ENCODE data around the gene TRIO. TPM values are rescaled to one million over a fixed set of nuclear protein-coding genes. Genes with fewer than 3 reads are reported as not detected.

The TRIO gene
- total RNA-seq, 1 donor from 2014 or later, result 148 TPM

DNA sequence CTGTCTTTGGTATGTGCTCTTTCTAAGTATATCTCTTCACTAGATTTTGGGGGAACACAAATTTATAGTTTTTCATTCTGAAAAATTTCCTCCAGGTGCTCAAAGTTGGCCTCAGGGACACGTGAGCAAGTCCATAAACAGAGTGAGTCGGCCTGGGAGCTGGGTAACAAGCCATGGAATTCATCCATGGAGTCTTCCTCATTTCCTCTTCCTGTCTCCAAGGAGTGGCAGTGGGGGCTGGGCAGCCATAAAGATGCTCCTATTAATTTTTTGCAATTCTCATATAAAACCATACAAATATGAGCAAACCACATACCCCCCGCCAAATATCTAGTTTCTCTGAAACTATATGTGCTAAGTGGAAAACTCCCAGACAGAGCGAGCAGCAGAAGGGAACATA is 301.9 kb downstream of the TRIO start:
- TF ChIP-seq, protein P1, sequence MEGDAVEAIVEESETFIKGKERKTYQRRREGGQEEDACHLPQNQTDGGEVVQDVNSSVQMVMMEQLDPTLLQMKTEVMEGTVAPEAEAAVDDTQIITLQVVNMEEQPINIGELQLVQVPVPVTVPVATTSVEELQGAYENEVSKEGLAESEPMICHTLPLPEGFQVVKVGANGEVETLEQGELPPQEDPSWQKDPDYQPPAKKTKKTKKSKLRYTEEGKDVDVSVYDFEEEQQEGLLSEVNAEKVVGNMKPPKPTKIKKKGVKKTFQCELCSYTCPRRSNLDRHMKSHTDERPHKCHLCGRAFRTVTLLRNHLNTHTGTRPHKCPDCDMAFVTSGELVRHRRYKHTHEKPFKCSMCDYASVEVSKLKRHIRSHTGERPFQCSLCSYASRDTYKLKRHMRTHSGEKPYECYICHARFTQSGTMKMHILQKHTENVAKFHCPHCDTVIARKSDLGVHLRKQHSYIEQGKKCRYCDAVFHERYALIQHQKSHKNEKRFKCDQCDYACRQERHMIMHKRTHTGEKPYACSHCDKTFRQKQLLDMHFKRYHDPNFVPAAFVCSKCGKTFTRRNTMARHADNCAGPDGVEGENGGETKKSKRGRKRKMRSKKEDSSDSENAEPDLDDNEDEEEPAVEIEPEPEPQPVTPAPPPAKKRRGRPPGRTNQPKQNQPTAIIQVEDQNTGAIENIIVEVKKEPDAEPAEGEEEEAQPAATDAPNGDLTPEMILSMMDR (IDR thresholded peaks at IDR 0.05), result no peak
- Histone ChIP-seq H3K27ac (no peak overlapping the region), H3K27me3 (no peaks in the 10 kb centered on the region), H3K36me3 (no peaks in the 10 kb centered on the region), H3K4me3 (no peak overlapping the region), H3K9me3 (no peaks in the 10 kb centered on the region), H3K4me1 (peaks cover 27% of the 10 kb centered on the region)
- DNase-seq (no peak), ATAC-seq (no peak)
- intact Hi-C loops (cut with DNase I), result no loop called here

DNA sequence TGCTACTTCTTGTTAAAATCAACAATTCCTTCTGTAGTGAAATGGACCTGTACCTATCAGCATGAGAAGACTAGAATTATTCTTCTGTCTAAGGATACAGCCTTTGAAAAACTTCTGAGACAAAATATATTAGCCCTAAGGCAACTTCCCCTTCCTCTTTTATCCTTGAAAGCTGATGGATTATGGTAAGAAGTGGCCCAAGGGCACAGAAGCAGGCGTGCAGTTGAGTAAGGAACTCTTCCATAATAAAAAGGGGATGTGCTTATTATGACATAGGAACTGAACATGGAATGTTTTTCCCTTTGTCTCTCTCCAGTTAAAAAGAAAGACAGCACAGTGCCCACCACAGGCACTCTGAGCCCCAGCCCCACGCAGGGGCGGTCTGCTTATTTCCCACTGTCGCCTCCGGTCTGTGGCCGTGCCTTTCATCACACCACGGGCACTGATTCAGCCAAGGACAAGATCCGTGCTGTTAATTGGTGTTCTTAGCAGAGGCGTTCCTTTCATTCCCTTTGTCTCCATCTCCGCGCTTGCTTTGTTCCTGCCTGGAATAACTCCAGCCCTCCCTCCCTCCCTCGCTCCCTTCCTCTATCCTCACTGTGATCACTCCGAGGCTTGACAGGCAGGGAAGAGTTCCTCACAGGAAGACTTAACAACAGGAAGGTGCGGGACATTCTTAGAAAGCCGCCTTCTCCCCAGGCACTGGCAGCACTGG is 302.6 kb downstream of the TRIO start:
- Histone ChIP-seq H3K27ac (no peak overlapping the region), H3K4me3 (no peak overlapping the region), H3K4me1 (peaks cover 27% of the 10 kb centered on the region), H3K36me3 (no peaks in the 10 kb centered on the region), H3K9me3 (no peaks in the 10 kb centered on the region), H3K27me3 (no peaks in the 10 kb centered on the region)
- TF ChIP-seq, protein P1 (IDR thresholded peaks at IDR 0.05), result no peak
- DNase-seq (no peak), ATAC-seq (peak; percentile 33)
- intact Hi-C loops (cut with DNase I), result no loop called here

DNA sequence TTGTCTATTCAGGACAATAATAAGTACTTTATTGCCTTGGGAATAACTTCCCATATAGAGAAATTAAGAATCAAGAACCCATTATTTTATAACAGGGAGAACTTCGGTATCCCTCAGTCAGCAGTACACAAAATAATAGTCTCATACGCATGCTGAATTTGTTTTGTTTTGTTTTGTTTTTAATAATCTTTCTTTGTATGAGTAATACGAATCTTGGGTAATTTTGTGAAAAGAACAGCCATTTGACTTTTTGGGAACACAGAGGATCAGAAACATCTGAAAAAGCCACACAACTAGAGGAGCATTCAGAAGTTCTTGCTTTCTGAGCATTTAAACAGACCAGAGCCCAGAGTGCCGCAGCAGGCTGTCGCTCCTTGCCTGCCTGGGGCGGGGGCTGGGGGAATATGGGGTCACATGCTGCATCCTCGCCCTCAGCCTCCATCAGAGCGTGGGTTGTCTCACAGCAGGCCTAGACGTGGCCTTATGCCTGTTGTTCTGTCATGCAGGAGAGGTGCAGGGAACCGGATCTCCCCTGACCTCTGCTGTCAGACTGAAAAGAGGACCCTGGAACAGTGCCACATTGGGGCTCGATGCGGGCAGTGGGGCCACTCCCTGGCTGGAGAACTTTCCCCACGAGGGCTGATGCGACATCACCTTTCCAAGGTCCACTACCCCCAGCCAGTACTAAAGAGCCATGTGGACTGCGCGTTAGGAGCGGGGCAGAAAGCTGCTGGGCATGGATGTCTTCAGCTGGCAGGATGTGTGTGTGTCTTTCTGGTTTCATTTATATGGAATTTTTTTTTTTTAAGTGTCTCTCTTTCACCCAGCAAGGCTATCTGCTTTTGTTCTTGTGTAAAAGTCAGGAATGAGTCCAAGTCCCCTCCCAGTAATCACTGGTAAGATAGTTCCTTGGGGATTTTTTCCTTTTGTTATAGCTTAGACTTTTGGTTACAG is 305.1 kb downstream of the TRIO start:
- TF ChIP-seq, protein P1 (IDR thresholded peaks at IDR 0.05), result no peak
- H3K9me3 ChIP-seq, result no peaks in the 10 kb centered on the region
- no peak overlapping the region for H3K4me3 ChIP-seq
- peaks cover 37% of the 10 kb centered on the region for H3K4me1 ChIP-seq
- no peaks in the 10 kb centered on the region for H3K27me3 ChIP-seq
- peak overlapping the region; percentile 39 for H3K27ac ChIP-seq
- intact Hi-C loops (cut with DNase I), result no loop called here
- no peak for DNase-seq
- peak; percentile 40 for ATAC-seq
- H3K36me3 ChIP-seq, result no peaks in the 10 kb centered on the region

DNA sequence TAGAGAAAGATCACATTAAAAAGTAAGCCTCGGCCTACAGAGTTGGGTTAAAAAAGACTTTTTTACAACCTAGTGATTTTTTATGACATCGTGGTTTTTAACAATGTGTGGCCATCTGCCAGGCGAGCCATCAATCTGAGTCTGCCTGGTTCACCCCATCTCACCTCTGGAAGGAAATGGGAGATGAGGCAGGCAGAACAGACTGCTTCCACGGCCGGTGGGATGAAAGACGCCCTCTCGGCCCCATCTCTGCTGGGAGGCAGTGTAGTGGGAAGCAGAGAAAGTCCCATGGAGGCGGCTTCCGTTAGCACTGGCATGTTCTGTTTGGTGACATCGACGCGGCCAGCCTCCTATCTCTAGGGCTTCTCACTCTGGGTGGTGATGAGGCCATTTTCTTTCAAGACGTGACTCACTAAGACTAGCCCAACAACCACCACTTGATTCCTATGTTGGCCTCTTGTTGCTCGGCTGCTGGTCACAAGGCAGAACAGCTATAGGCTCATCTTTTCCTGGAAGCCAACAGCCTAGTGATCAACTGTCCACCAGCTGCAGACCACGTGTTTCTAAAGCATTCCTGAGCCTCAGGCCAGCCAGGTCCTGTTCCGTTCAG is 306.0 kb downstream of the TRIO start:
- Histone ChIP-seq H3K9me3 (no peaks in the 10 kb centered on the region), H3K27ac (peak overlapping the region; percentile 39), H3K36me3 (no peaks in the 10 kb centered on the region), H3K27me3 (no peaks in the 10 kb centered on the region), H3K4me3 (no peak overlapping the region), H3K4me1 (peaks cover 42% of the 10 kb centered on the region)
- TF ChIP-seq, protein P1 (IDR thresholded peaks at IDR 0.05), result no peak
- DNase-seq, result no peak
- intact Hi-C loops (cut with DNase I), result no loop called here
- no peak for ATAC-seq

DNA sequence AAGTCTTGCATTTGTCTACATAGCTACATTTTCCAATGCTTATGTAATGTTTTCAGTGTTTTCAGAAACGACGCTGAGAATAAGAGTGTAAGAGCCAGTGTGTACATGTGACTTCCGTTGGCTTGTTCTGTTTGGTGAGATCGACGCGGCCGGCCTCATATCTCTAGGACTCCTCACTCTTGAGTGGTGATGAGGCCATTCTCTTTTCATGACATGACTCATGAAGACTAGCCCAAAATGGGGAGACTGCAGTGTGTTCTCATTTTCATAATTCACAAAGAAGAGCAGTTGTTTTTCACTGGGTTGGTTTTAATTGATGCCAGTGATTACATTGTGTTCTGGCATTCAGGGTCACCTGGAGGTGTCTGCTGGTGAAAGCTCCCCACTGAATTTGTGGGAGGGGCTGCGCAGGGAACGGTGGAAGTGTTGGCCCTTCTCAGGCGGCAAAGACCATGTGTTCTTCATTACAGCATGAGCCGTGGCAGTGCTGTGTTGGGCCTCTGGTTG is 306.9 kb downstream of the TRIO start:
- H3K27ac ChIP-seq, result no peak overlapping the region
- DNase-seq (no peak), ATAC-seq (no peak)
- H3K4me1 ChIP-seq, result peaks cover 39% of the 10 kb centered on the region
- H3K9me3 ChIP-seq, result no peaks in the 10 kb centered on the region
- H3K4me3 ChIP-seq, result no peak overlapping the region
- intact Hi-C loops (cut with DNase I), result no loop called here
- TF ChIP-seq, protein P1 (IDR thresholded peaks at IDR 0.05), result no peak
- no peaks in the 10 kb centered on the region for H3K36me3 ChIP-seq
- no peaks in the 10 kb centered on the region for H3K27me3 ChIP-seq

All from upper lobe of right lung (tissue), 1 donor.